ENCODE results near the gene SGF29. TPM values are rescaled to one million over a fixed set of nuclear protein-coding genes. Genes with fewer than 3 reads are reported as not detected.

The SGF29 gene
- total RNA-seq, 4 donors from 2014 or later, result 20.3 to 45.1 (median 35.3) TPM

DNA sequence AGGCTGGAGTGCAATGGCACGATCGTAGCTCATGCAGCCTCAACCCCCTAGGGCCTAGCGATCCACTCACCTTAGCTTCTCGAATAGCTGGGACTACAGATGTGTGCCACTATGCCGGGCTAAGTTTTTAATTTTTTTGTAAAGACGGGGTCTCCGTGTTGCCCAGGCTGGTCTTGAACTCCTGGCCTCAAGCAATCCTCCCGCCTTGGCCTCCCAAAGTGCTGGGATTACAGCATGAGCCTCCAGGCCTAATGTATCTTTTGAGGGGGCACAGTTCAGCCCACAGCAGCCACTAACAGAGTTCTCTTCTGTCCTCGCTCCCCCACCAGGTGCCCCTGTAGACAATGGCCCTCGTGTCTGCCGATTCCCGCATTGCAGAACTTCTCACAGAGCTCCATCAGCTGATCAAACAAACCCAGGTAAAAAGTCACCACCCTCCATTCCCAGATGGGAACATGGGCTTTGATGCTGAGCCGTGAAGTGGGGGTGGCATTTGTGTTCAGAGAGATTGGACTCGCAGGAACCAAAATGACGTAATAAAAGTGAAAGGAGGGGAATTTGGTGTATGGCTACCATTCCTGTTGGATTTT, 27.1 kb downstream of the SGF29 start:
- 88 to 97% methylated on average over 4 to 10 of the region's 15 CpGs for WGBS, 2 donors (ENCODE audit: low coverage in 1 of 2)
- H3K36me3 ChIP-seq, result peaks cover 0 to 71% of the 10 kb centered on the region in 2 donors
- TF ChIP-seq EP300 (IDR thresholded peaks at IDR 0.05) (no peak), CTCF (IDR thresholded peaks at IDR 0.05) (no peak), POLR2AphosphoS5 (IDR thresholded peaks at IDR 0.05) (no peak), POLR2A (IDR thresholded peaks at IDR 0.05) (no peak)

GRCh38 chr16:28585674-28586073, 32.0 kb downstream of the SGF29 start:
- TF ChIP-seq POLR2AphosphoS5 (IDR thresholded peaks at IDR 0.05), result no peak
- H3K9me3 ChIP-seq, result no peaks in the 10 kb centered on the region
- ATAC-seq, result no peak
- H3K4me3 ChIP-seq, result no peak overlapping the region
- no peaks in the 10 kb centered on the region for H3K4me1 ChIP-seq
- peaks cover 0 to 100% of the 10 kb centered on the region in 2 donors for H3K36me3 ChIP-seq
- WGBS, 2 donors (ENCODE audit: low coverage in 1 of 2), result 87 to 94% methylated on average over 5 to 7 of the region's 11 CpGs
- H3K27me3 ChIP-seq, result no peaks in the 10 kb centered on the region
- H3K27ac ChIP-seq, result no peak overlapping the region

More for the DNA sequence above, 27.1 kb downstream of the SGF29 start:
- Histone ChIP-seq H3K4me1 (no peaks in the 10 kb centered on the region), H3K4me3 (no peak overlapping the region), H3K9me3 (no peaks in the 10 kb centered on the region), H3K27ac (no peak overlapping the region), H3K27me3 (no peaks in the 10 kb centered on the region)
- no peak for ATAC-seq

DNA sequence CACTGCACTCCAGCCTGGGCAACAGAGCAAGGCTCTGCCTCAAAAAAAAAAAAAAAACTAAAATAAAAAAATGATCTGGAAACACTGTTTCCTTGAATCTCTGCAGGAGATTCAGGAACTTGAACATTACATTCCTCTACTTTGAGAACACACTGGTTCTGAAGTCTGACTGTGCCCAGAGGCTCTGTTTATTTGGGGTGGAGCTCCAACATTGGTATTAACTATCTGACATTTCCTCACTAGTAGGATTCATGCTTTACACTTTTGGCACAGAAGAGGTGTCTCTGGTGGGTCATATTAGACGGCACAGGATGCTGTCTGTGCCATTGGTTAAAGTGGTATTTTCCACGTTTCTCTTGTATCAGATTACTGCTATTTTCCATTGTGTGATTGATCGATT, 32.7 kb downstream of the SGF29 start:
- H3K4me3 ChIP-seq, result no peak overlapping the region
- no peak overlapping the region for H3K27ac ChIP-seq
- no peaks in the 10 kb centered on the region for H3K27me3 ChIP-seq
- H3K9me3 ChIP-seq, result no peaks in the 10 kb centered on the region
- no peak for ATAC-seq
- H3K4me1 ChIP-seq, result no peaks in the 10 kb centered on the region
- H3K36me3 ChIP-seq, result peaks cover 0 to 100% of the 10 kb centered on the region in 2 donors
- 78 to 94% methylated on average over 2 to 3 of the region's 3 CpGs for WGBS, 2 donors (ENCODE audit: low coverage in 1 of 2)
- TF ChIP-seq POLR2AphosphoS5 (IDR thresholded peaks at IDR 0.05), result no peak
- TF ChIP-seq EP300 (IDR thresholded peaks at IDR 0.05), result no peak

GRCh38 chr16:28587386-28587785, 33.7 kb downstream of the SGF29 start:
- ATAC-seq, result no peak
- Histone ChIP-seq H3K27me3 (no peaks in the 10 kb centered on the region), H3K36me3 (peaks cover 0 to 100% of the 10 kb centered on the region in 2 donors), H3K27ac (no peak overlapping the region), H3K4me3 (no peak overlapping the region), H3K9me3 (no peaks in the 10 kb centered on the region), H3K4me1 (no peaks in the 10 kb centered on the region)
- TF ChIP-seq EP300 (IDR thresholded peaks at IDR 0.05) (no peak), POLR2A (IDR thresholded peaks at IDR 0.05) (no peak), POLR2AphosphoS5 (IDR thresholded peaks at IDR 0.05) (no peak)
- 87% methylated on average over 3 of the region's 8 CpGs; no CpG with 5 or more reads in 1 of the 2 donors for WGBS, 2 donors (ENCODE audit: low coverage in 1 of 2)

DNA sequence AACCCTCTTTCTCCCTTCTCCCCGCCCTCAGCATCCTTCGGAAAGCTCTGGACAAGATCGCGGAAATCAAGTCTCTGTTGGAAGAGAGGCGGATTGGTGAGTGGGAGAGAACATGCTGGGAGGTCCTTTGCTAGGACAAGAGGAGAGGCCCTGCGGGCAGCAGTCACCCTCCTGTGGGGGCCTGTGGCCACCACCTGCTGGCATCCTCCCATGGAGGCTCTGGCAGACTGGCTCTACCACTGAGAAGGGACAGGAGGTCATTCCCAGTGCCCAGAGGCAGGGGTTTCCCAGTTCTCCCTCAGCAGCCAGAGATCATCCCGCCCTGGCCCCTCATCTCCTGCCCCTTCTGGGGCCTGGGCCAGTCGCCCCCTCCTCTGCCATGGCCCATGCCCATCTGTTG, 35.3 kb downstream of the SGF29 start:
- no peaks in the 10 kb centered on the region for H3K4me1 ChIP-seq
- no peak overlapping the region for H3K4me3 ChIP-seq
- H3K36me3 ChIP-seq, result peaks cover 0 to 85% of the 10 kb centered on the region in 2 donors
- no peak for TF ChIP-seq EP300 (IDR thresholded peaks at IDR 0.05)
- no peaks in the 10 kb centered on the region for H3K27me3 ChIP-seq
- 78% methylated on average over 2 of the region's 8 CpGs; no CpG with 5 or more reads in 1 of the 2 donors for WGBS, 2 donors (ENCODE audit: low coverage in 1 of 2)
- no peak overlapping the region for H3K27ac ChIP-seq
- no peaks in the 10 kb centered on the region for H3K9me3 ChIP-seq
- ATAC-seq, result no peak

DNA sequence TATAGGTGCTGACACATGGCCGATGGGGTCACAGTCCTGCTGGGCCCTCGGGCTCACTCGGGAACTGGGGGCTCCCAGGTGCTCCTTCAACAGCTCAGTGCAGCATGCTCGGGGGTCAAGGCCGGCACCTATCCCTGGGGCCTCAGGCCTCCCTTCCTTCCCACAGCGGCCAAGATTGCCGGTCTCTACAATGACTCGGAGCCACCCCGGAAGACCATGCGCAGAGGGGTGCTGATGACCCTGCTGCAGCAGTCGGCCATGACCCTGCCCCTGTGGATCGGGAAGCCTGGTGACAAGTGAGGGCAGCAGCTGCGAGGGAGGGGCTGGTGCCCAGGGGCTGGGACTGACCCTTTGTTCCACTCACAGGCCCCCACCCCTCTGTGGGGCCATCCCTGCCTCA, 36.2 kb downstream of the SGF29 start:
- ATAC-seq, result no peak
- Histone ChIP-seq H3K27ac (no peak overlapping the region), H3K27me3 (no peaks in the 10 kb centered on the region), H3K4me3 (no peak overlapping the region), H3K9me3 (no peaks in the 10 kb centered on the region), H3K36me3 (peaks cover 0 to 76% of the 10 kb centered on the region in 2 donors), H3K4me1 (no peaks in the 10 kb centered on the region)
- 78% methylated on average over 3 of the region's 13 CpGs; no CpG with 5 or more reads in 1 of the 2 donors for WGBS, 2 donors (ENCODE audit: low coverage in 1 of 2)
- TF ChIP-seq POLR2A (IDR thresholded peaks at IDR 0.05) (no peak), POLR2AphosphoS5 (IDR thresholded peaks at IDR 0.05) (no peak), CTCF (IDR thresholded peaks at IDR 0.05) (no peak), EP300 (IDR thresholded peaks at IDR 0.05) (no peak)
